H1 (cell line): ENCODE data around the gene GABRE.

ENCODE experiments used
- CEBPB ChIP-seq: IDR thresholded peaks from 2 replicates; pipeline ENCODE4 v1.6.1; 2012; ENCODE audit warnings: low read depth, low read length
- CREB1 ChIP-seq: IDR thresholded peaks from 2 replicates; pipeline ENCODE4 v1.6.1; 2012; ENCODE audit warnings: inconsistent platforms
- EZH2 ChIP-seq: fragments of 200-600 bp; sonication (generic); IDR thresholded peaks from 2 replicates; pipeline ENCODE4 v1.7.1; 2012; ENCODE audit warnings: low read depth, mild to moderate bottlenecking, moderate library complexity, low read length, inconsistent platforms; ENCODE audit not compliant: severe bottlenecking
- GABPA ChIP-seq: IDR thresholded peaks from 2 replicates; pipeline ENCODE4 v1.6.1; 2011; ENCODE audit warnings: mild to moderate bottlenecking, low read length, moderate library complexity, borderline replicate concordance; ENCODE audit not compliant: insufficient read depth
- POLR2A ChIP-seq, 2 experiments: IDR thresholded peaks; 1 replicate in 1 of 2; 2 replicates in 1 of 2; pipeline ENCODE4 v1.6.1; 2011; ENCODE audit warnings: low read depth in 2 of 2, low read length in 2 of 2, mild to moderate bottlenecking in 2 of 2; ENCODE audit errors: control extremely low read depth in 1 of 2
- POLR2AphosphoS5 ChIP-seq: IDR thresholded peaks from 2 replicates; pipeline ENCODE4 v1.6.1; 2011; ENCODE audit warnings: low read depth, low read length
- RFX5 ChIP-seq: IDR thresholded peaks from 2 replicates; pipeline ENCODE4 v1.6.1; 2011; ENCODE audit warnings: low read depth, low read length, improper control_type of control experiment, borderline replicate concordance
- RNF2 ChIP-seq: fragments of 200-900, 300-1000 bp; sonication (generic); IDR thresholded peaks from 2 replicates; pipeline ENCODE4 v1.7.1; 2016; ENCODE audit warnings: borderline replicate concordance, low read depth, mild to moderate bottlenecking, antibody characterized with exemption, low read length; ENCODE audit not compliant: poor library complexity, severe bottlenecking; ENCODE audit errors: missing control alignments
- SRF ChIP-seq: IDR thresholded peaks from 2 replicates; pipeline ENCODE4 v1.6.1; 2011; ENCODE audit warnings: mild to moderate bottlenecking, low read depth, low read length, moderate library complexity
- YY1 ChIP-seq: IDR thresholded peaks from 2 replicates; pipeline ENCODE4 v1.6.1; 2011; ENCODE audit warnings: low read depth, mild to moderate bottlenecking, low read length
- TF ChIP-seq, protein P1 (sequence below), 3 experiments: IDR thresholded peaks; 1 replicate in 2 of 3; 2 replicates in 1 of 3; pipeline versions ENCODE4 v1.5.1 to v1.6.1; 2011; ENCODE audit warnings: low read length in 3 of 3, mild to moderate bottlenecking in 3 of 3, inconsistent platforms in 2 of 3, low read depth in 1 of 3, moderate library complexity in 1 of 3; ENCODE audit not compliant: insufficient read depth in 1 of 3; ENCODE audit errors: control extremely low read depth in 1 of 3
- TF ChIP-seq, protein P2 (sequence below): IDR thresholded peaks from 2 replicates; pipeline ENCODE4 v1.6.1; 2012; ENCODE audit warnings: low read length, inconsistent platforms
- TF ChIP-seq, protein P3 (sequence below): IDR thresholded peaks from 2 replicates; pipeline ENCODE4 v1.6.1; 2012; ENCODE audit warnings: inconsistent platforms

DNA sequence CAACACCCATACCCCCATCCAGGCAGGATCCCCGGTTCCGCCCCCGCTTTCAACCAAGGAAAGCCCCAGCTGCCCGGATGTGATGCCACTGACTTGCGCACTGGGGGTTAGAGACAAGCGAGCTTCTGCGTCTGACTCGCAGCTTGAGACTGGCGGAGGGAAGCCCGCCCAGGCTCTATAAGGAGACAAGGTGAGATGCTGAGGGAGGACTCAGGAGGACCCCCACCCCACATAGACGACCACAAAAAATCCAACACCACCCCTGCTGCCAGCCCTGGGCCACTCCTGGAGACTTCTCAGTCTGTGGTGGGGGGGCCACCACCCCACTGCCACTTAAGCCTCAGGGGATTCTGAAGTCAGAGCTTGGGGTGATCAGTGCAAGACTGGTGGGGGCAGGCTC lies 61.7 kb downstream of the GABRE start, which contains the start of gene MAGEA4:
- TF ChIP-seq RFX5 (no peak), CREB1 (no peak), YY1 (no peak), POLR2AphosphoS5 (no peak), CEBPB (no peak), POLR2A (IDR thresholded peaks at IDR 0.05; ENCODE audit: control extremely low read depth in 1 of 2, low read depth in 2 of 2, low read length in 2 of 2) (no peak), RNF2 (no peak), SRF (no peak), EZH2 (no peak), GABPA (no peak)
- TF ChIP-seq, protein P1, sequence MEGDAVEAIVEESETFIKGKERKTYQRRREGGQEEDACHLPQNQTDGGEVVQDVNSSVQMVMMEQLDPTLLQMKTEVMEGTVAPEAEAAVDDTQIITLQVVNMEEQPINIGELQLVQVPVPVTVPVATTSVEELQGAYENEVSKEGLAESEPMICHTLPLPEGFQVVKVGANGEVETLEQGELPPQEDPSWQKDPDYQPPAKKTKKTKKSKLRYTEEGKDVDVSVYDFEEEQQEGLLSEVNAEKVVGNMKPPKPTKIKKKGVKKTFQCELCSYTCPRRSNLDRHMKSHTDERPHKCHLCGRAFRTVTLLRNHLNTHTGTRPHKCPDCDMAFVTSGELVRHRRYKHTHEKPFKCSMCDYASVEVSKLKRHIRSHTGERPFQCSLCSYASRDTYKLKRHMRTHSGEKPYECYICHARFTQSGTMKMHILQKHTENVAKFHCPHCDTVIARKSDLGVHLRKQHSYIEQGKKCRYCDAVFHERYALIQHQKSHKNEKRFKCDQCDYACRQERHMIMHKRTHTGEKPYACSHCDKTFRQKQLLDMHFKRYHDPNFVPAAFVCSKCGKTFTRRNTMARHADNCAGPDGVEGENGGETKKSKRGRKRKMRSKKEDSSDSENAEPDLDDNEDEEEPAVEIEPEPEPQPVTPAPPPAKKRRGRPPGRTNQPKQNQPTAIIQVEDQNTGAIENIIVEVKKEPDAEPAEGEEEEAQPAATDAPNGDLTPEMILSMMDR (IDR thresholded peaks at IDR 0.05; ENCODE audit: control extremely low read depth in 1 of 3, insufficient read depth in 1 of 3, low read depth in 1 of 3, low read length in 3 of 3) = no peak
- TF ChIP-seq, protein P2, sequence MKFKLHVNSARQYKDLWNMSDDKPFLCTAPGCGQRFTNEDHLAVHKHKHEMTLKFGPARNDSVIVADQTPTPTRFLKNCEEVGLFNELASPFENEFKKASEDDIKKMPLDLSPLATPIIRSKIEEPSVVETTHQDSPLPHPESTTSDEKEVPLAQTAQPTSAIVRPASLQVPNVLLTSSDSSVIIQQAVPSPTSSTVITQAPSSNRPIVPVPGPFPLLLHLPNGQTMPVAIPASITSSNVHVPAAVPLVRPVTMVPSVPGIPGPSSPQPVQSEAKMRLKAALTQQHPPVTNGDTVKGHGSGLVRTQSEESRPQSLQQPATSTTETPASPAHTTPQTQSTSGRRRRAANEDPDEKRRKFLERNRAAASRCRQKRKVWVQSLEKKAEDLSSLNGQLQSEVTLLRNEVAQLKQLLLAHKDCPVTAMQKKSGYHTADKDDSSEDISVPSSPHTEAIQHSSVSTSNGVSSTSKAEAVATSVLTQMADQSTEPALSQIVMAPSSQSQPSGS = no peak
- TF ChIP-seq, protein P3, sequence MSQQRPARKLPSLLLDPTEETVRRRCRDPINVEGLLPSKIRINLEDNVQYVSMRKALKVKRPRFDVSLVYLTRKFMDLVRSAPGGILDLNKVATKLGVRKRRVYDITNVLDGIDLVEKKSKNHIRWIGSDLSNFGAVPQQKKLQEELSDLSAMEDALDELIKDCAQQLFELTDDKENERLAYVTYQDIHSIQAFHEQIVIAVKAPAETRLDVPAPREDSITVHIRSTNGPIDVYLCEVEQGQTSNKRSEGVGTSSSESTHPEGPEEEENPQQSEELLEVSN = no peak
